Activated CD4-positive, alpha-beta T cell treated with anti-CD3 and anti-CD28 coated beads, Interleukin-2, amount 50 U/mL, for 1 hour (primary cell): ENCODE results near the gene MALAT1.
A peak's percentile ranks its signal among the peaks of the same experiment; 100 is the strongest.
"Not testable (repeated sequence)": the region's sequence is repeated elsewhere in the genome, so short reads cannot be mapped to it uniquely, and the experiment has no call there.

ENCODE experiments used
- DNase-seq: peaks from one replicate; pipeline ENCODE4 v3.0.0-alpha.2; 2020

Gene MALAT1

DNA sequence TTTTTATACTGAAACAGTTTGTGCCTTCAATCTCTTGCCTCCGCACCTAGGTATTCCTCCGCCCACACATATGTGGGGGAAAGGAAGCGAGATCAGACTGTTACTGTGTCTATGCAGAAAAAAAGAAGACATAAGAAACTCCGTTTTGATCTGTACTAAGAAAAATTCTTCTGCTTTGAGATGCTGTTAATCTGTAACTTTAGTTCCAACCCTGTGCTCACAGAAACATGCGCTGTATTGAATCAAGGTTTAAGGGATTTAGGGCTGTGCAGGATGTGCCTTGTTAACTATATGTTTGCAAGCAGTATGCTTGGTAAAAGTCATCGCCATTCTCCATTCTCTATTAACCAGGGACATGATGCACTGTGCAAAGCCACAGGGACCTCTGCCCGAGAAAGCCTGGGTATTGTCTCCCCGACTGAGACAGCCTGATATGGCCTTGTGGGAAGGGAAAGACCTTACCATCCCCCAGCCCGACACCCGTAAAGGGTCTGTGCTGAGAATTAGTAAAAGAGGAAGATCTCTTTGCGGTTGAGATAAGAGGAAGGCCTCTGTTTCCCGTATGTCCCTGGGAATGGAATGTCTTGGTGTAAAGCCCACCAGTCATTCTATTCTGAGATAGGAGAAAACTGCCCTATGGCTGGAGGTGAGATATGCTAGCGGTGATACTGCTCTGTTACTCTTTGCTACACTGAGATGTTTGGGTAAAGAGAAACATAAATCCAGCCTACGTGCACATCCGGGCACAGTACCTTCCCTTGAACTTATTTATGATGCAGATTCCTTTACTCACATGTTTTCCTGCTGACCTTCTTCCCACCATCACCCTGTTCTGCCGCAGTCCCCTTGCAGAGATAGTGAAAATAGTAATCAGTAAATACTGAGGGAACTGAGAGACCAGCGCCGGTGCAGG, 24.1 kb downstream of the MALAT1 start:
- not testable (repeated sequence) for DNase-seq

DNA sequence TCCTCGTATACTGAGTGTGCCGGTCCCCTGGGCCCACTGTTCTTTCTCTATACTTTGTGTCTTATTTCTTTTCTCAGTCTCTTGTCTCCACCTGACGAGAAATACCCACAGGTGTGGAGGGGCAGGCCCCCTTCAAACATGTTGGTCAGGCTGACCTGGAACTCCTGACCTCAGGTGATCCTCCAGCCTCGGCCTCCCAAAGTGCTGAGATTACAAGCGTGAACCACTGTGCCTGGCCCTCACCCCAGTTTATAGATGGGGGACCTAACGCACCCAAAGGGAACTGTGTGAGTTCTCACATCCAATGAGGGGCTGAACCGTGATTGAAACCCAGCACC, 24.8 kb downstream of the MALAT1 start:
- DNase-seq = not testable (repeated sequence)

DNA sequence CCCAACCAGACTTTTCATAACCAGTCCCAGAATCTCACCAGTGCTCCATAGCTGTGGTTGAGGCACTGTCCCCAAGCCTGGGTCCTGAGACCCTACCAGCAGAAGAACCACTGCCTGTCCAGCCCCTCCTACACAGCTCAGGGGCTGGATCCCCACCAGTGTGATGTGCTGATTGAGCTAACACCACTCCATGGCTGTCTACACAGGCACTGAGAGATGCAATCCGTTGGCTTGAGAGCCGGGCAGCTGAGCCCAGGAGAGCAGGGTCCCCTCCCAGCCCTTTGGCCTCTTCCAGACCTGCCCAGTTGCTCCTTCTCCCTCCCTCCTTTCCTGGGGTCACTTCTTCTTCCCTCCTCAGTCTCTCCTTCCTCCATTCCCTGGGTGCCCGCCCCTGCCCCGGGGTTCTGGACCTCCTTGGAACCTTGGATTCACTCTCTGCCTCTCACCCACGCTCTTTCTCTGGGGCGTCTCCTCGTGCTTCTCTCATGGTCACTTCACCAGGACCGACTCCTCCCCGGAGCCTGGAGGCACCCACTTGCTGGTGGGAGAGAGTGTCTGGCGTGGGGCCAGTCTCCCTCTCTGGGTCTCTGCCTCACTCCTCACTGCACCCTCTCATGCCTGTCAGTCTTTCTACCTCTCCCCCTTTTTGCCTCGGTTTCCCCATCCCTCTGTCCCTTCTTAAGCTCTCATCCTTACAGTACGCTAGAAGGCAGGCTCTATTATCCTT, 25.3 kb downstream of the MALAT1 start:
- no peak for DNase-seq

DNA sequence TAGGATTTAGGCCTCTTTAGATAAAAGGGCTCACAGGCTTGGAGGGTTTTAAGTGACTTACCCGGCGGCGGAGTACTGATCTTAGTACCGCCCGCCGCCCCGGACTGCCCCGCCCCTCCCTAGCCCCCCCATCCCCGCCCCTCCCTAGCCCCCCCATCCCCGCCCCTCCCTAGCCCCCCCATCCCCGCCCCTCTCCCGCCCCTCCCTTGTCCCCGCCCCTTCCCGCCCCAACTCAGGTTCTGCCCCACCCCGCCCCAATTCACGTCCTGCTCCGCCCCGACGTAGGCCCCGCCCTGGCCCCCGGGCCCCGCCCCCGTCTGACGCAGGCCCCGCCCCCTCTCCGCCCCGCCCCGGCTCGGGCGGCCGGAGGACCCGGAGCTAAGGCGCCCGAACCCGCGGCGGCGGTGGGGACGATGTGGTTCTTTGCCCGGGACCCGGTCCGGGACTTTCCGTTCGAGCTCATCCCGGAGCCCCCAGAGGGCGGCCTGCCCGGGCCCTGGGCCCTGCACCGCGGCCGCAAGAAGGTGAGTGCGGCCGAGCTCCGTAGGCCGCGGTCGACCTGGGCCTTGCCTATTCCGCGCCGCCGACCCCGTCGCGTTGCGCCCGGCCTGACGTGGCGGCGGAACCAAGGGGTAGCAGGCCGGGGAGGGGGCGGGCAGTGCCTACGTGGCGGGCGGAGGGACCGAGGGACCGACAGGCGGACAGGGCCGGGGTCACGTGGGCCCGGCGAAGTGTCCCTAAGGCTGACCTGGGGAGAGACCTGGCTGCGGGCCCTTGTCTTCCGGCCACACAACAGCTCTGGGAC, 26.1 kb downstream of the MALAT1 start, which contains the start of gene SCYL1:
Gene SCYL1, plus strand, starts transcription at position 343 of the 805 bp plus-strand sequence. Its CDS starts 71 bp downstream, at position 414.
- DNase-seq = peak; percentile 82

DNA sequence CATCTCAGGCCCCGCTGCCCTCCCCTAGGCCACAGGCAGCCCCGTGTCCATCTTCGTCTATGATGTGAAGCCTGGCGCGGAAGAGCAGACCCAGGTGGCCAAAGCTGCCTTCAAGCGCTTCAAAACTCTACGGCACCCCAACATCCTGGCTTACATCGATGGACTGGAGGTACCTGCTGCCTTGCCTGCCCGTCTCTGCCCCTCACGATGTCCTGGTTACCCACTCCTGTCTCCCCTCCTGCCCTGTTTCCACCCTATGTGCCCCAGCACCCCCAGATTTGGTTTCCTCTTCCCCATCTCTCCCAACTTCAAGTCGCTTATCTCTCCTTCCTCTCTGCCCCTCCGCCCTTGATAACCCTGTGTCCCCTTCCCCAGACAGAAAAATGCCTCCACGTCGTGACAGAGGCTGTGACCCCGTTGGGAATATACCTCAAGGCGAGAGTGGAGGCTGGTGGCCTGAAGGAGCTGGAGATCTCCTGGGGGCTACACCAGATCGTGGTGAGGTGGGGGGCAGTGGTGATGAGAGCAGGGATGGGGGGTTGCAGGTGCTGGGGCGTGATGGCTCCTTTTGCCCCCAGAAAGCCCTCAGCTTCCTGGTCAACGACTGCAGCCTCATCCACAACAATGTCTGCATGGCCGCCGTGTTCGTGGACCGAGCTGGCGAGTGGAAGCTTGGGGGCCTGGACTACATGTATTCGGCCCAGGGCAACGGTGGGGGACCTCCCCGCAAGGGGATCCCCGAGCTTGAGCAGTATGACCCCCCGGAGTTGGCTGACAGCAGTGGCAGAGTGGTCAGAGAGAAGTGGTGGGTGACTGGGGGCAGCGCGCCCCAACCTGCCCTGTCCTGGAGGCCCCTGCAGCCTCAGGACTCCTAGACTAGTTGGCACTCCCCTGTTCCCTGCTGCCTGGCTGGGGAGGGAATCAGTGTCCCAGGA, 27.0 kb downstream of the MALAT1 start:
- no peak for DNase-seq

DNA sequence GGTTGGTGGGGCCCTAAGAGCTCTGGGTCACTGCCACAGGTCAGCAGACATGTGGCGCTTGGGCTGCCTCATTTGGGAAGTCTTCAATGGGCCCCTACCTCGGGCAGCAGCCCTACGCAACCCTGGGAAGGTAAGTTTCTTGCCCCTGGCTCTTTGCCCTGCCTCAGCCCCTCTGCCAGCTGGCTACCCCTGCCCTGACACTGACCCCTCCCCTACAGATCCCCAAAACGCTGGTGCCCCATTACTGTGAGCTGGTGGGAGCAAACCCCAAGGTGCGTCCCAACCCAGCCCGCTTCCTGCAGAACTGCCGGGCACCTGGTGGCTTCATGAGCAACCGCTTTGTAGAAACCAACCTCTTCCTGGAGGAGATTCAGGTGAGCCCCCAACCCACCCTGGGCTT, 27.9 kb downstream of the MALAT1 start:
- no peak for DNase-seq

DNA sequence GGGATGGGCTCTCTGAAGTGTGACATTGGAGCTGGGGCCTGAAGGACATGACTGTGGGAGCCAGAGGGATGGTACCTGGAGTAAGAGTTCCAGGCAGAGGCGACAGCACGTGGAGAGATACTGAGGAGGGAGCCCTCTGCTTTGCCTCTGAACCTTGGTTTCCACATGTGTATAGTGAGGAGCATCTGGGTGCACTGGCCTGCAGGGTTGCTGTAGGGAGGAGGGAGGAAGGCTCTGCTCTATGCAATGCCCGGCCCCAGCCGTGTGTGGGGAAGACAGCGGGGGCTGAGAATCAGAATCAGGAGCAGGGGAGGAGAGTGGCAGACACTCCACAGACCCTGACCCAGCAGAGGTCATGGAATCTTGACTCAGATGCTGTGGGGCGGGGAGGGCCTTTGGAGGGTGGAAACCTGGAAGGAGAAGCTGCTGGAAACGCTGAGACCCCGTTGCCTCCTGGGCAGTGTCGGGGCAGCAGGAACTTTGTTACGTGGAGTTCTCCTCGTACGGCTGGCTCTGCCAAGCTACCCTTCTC, 30.0 kb downstream of the MALAT1 start:
- no peak for DNase-seq

DNA sequence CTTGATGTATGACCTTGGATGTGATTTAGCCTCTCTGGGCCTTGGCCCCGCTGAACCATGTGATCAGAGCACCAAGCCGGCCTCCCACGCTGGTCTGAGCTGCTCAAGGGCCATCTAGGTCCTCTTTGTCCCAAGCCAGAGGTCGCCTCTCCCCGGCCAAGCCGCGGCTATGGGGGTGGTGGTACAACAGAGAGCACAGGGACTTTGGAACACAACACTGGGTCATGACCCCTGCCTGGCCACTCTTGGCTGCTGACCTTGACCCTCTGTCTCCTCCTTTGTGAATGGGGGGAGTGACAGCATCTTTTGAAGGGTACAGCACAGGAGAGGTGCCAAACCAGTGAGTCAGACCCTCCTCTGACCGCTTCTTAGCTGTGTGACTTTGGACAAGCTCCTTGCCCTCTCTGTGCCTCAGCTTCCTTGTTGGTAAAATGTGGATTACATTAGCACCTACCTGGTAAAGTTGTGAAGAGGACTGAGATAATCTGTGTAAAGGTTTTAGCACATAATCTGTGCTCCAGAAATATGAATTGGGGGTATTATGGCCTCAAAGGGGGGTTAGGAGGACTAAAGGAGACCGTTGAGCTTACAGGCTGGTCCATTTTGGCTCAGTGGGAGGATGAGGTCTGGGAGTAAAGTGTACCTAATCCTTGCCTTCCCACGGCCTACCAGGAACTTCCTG, 30.8 kb downstream of the MALAT1 start:
- no peak for DNase-seq

DNA sequence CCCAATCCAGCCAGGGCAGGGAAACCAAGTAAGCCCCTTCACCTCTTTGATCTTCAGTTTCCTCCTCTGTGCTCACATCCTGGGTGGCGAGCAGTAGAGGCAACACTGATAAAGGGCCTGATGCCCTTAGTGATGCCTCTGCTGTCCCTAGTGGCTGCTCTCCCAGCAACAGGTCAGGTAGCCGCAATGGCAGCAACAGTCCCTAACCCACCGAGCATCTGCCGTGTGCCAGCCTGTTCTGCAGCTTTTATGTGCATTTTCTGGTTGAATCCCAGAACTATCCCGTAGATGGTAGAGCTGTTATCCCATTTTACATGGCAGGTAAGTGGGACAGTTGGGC, 31.3 kb downstream of the MALAT1 start:
- no peak for DNase-seq

DNA sequence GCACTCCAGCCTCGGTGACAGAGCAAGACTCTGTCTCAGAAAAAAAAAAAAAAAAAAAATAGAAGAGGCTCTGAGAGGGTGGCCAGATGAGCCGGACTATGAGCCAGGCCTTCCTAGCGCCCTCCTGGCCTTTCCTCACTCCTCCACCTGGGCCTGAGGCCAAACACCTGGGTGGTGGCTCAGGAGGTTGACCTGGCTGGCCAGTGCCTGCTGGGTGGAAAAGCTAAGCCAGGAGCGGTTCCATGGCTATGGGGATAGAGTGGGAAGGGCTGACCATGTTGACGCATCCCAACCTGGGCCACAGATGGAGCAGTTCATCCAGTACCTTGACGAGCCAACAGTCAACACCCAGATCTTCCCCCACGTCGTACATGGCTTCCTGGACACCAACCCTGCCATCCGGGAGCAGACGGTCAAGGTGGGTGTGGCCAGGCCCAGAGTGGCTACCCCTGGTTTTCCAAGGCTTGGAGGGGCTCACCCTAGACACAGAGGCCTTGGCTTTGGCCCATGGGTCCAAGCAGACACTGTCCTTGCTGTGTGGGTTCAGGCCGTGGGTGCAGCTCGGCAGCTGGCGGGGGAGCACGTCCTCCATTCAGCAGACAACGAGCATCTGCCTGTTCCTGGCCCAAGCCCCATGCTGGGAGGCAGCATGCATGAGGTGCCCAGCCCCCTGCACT, 33.7 kb downstream of the MALAT1 start:
- no peak for DNase-seq

DNA sequence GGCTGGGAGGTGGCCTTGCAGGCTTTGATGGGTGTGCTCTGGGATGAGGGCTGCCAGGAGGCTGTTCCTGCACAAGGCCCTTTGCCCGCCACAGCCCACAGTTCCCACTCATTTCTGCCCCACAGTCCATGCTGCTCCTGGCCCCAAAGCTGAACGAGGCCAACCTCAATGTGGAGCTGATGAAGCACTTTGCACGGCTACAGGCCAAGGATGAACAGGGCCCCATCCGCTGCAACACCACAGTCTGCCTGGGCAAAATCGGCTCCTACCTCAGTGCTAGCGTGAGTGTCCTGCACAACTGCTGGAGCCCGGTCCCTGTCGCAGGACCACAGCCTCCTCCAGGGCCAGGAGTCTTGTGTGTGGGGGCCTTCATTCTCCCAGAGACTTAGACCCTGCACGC, 36.3 kb downstream of the MALAT1 start:
- no peak for DNase-seq

DNA sequence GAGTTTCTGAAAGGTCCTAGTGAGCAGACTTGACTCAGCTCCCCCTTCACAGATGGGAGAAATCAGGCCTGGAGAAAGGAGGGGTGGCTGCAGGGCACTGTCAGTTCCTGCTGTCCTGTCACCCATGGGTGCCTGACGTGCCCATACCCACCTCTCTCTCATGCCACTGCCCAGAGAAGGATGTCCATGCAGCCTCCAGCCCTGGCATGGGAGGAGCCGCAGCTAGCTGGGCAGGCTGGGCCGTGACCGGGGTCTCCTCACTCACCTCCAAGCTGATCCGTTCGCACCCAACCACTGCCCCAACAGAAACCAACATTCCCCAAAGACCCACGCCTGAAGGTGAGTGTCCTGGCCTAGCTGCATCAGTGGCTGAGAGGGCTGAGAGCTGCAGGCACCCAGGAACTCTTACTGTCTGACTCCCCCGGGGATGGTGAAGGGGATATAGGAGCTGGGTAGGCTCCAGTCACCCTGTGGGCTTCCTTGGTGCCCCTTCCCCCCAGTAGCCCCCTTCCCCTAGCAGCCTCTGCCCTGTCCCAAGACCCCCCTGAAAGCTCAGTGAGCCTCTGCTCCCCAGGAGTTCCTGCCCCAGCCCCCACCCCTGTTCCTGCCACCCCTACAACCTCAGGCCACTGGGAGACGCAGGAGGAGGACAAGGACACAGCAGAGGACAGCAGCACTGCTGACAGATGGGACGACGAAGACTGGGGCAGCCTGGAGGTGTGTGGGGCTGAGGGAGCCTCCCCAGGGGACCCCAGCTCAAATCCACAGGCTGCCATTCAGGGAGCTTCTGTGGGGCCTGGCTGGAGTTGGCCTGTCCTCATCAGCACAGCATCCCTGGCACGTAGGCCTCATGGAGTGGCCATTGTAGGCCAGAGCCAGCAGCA, 37.8 kb downstream of the MALAT1 start:
- no peak for DNase-seq

DNA sequence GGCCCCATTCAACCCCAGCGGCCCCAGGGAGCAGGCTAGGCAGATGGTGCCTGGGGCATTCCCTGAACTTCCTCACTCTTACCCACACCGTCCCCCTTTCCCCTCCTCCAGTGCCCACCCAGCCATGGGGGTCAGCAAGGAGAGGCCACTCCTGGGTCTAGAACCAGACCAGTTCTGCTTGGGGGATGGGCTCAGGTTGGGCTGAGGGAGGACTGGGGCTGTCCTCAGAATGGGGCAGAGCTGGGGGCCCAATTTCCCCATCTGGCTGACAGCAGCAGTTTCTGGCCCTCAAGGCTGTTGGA, 38.4 kb downstream of the MALAT1 start:
- DNase-seq = no peak

DNA sequence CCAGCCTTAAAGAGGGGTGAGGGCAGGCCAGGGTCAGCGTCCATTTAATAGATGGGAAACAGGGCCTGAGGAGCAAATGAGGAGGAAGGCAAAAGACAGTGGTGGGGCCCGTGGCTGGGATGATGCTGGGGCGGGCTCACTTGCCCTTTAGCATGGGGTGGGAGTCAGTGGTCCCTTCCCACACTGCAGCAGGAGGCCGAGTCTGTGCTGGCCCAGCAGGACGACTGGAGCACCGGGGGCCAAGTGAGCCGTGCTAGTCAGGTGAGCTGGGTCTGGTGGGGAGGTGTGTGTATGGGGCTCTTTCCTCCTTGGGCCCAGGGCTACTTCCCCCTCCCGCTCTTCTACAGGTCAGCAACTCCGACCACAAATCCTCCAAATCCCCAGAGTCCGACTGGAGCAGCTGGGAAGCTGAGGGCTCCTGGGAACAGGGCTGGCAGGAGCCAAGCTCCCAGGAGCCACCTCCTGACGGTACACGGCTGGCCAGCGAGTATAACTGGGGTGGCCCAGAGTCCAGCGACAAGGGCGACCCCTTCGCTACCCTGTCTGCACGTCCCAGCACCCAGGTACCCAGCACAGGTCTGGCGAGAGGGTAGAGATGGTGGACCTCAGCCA, 38.9 kb downstream of the MALAT1 start:
- DNase-seq = no peak

DNA sequence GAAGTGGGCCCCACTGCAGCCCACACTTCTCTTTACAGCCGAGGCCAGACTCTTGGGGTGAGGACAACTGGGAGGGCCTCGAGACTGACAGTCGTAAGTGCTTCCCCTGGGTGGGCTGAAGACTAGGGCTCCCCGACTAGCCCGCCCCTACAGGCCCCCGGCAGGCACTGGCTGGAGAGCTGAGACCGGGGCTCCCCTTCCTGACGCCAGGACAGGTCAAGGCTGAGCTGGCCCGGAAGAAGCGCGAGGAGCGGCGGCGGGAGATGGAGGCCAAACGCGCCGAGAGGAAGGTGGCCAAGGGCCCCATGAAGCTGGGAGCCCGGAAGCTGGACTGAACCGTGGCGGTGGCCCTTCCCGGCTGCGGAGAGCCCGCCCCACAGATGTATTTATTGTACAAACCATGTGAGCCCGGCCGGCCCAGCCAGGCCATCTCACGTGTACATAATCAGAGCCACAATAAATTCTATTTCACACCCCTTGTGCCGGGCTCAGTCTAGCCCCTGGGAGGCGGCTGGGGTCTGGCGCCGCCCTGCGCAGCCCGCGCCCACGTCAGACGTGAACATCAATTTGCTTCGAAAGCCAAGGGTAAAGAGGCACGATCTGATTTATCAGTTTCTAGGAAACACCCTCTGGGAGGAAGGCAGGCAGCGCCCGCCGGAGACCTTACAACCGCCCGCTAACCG, 39.5 kb downstream of the MALAT1 start:
- no peak for DNase-seq

DNA sequence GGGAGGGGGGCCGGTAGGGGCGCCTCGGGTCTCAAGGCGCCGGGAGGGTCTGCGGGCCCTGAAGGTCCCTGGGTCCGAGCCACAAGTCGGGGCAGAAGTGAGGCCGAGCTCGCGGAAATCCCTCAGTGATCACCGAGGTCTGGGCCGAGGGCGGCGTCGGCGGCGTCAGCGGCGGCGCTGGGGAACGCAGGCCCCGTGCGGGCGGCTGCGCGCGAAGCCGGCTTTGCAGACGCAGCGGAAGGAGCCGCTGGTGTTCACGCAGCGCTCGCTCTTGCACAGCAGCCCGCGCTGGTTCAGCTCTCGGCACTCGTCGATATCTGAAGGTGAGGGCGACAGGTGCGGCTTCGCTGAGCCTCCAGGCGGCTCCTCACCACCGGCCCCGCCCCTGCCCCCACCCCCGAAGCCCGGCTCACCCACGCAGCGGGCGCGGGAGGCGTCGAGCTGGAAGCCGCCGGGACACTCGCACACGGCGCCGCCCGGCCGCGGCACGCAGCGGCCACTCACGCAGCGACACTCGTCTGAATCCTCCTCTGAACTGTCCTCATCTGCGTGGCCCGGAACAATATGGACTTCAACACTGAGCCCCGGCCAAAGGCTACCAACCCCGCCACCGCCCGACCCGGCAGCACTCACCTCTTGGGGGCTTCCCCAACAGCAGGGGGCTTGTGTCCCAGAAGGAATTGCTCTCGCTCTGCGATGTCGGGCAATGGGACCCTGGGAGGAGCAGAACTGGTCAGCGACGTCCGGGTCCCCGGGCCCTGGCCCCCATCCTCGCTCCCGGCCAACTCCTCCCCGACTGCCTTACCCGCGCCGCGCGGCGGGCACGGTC, 40.3 kb downstream of the MALAT1 start:
- DNase-seq = no peak

DNA sequence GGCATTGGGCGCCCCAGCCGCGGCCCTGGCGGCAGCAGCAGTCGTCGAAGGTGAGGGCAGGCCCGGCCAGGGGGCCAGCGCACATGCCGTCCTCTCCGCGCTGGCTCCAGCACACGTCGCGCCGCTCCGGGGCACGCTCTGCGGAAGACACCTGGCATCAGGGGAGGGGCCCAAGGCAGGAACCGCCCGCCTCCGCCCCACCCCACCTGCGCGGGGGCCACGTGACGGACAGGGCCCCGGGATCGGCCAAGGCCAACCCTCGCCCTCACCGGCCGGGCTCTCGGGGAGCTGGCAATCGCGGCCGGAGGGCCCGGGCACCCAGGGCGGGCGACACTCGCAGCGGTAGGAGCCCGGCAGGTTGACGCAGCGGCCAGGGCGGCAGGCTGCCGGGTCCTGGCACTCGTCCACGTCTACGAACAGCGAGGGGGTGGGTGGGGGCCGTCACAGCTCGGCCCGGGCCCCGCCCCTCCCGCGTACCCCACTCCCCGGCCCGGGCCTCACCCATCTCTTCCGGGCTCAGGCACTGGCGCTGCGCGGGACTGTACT, 41.0 kb downstream of the MALAT1 start:
- no peak for DNase-seq
